ENCODE measurements around the gene TXLNB. TPM values are rescaled to one million over a fixed set of nuclear protein-coding genes. Genes with fewer than 3 reads are reported as not detected.

TXLNB gene
- total RNA-seq, 1 experiment from 2014 or later: 0.22 TPM

DNA sequence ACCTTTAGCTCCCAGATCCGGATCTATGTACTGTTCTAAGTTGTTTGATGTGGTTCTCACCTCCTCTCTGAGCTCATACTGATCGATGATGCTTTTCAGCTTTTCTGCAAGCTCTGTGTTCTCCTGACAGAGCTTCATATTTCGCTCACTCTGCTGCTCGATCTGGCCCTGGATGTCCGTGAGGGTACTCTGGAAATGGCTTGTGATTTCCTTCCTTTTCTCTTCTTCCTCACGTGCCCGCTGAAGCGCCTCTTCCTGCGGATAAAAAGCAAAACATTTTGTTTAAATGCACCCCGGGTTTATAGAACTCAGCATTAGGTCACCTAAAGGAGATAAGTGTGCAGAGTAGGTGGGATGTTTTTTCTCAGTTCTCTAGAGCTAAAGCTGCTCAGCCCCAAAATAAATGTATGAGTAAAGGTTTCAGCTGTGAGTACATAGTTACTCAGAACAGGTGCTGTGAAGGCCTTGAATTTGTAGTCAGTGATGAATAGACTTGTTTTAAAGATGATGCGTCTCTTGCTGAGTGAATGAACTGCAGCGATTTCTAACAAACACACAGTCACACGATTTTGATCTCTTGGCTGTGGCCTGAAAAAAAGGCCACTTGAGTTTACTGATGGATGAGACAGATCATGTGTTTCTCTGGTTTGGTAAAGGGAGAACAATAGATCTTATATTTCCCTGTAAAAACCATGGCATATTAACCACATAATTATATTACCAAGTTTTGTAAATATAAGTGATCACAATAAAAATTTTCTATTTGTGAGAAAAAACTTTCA is 29.1 kb downstream of the TXLNB start:
- Histone ChIP-seq H3K27ac (ENCODE audit: low read length) (peak overlapping the region; percentile 89), H2AFZ (ENCODE audit: low read length) (peak overlapping the region; percentile 63)
- CTCF ChIA-PET: interaction anchor here (0.7 to 1.0 kb wide), 2 partner anchors 33 to 43 kb away, joined by 3 read pairs; no protein-coding TSS in a partner anchor

DNA sequence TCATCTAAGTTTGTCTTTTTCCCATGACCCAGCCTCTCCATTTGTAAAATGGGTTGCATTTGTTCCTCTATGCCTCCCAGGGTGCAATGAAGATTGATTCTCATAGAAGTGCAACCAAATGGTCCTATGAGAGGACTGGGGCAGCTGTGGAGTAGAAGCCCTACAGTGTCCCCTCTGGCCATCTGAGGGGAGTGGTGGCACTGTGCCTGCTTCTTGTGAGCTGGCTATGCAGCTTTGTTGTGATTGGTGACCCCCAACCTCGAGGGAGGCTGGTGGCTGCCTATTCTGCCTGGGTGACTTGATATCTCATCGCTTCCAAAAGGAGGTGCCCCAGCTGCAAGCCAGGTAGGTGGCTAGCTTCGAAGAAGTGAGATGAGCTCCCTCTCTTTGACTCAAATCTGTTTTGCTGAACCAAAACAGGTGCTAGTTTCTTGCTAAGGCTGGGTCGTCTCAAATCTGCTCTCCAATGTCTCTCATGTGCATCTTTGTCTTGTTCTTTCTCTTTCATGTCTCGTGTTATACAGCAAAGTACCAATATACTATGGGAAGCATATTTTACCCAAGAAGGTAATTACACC is 33.9 kb downstream of the TXLNB start:
- no peak overlapping the region for H3K9ac ChIP-seq (ENCODE audit: low read length)
- no peak for ATAC-seq
- no peaks in the 10 kb centered on the region for H3K79me2 ChIP-seq (ENCODE audit: low read length)
- ChIA-PET POLR2A (ENCODE audit: unreplicated experiment) (no interaction called here), CTCF (no interaction called here)
- H2AFZ ChIP-seq (ENCODE audit: low read length): no peak overlapping the region
- H3K27me3 ChIP-seq (ENCODE audit: low read length): no peaks in the 10 kb centered on the region
- H3K4me3 ChIP-seq (ENCODE audit: low read length): no peak overlapping the region
- H3K36me3 ChIP-seq (ENCODE audit: low read depth, low read length): no peaks in the 10 kb centered on the region
- peaks cover 4% of the 10 kb centered on the region for H3F3A ChIP-seq (ENCODE audit: low read length, unreplicated experiment)
- H3K4me1 ChIP-seq (ENCODE audit: insufficient read depth, low read length): peaks cover 8% of the 10 kb centered on the region
- no peaks in the 10 kb centered on the region for H4K20me1 ChIP-seq (ENCODE audit: low read length)
- H3K4me2 ChIP-seq (ENCODE audit: low read length): no peak overlapping the region
- DNase-seq: no peak
- no peaks in the 10 kb centered on the region for H3K9me2 ChIP-seq (replicated peaks; ENCODE audit: low read length)
- TF ChIP-seq, protein P1, sequence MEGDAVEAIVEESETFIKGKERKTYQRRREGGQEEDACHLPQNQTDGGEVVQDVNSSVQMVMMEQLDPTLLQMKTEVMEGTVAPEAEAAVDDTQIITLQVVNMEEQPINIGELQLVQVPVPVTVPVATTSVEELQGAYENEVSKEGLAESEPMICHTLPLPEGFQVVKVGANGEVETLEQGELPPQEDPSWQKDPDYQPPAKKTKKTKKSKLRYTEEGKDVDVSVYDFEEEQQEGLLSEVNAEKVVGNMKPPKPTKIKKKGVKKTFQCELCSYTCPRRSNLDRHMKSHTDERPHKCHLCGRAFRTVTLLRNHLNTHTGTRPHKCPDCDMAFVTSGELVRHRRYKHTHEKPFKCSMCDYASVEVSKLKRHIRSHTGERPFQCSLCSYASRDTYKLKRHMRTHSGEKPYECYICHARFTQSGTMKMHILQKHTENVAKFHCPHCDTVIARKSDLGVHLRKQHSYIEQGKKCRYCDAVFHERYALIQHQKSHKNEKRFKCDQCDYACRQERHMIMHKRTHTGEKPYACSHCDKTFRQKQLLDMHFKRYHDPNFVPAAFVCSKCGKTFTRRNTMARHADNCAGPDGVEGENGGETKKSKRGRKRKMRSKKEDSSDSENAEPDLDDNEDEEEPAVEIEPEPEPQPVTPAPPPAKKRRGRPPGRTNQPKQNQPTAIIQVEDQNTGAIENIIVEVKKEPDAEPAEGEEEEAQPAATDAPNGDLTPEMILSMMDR (conservative IDR thresholded peaks at IDR 0.05; ENCODE audit: low read depth, low read length): no peak
- TF ChIP-seq EZH2phosphoT487 (IDR thresholded peaks at IDR 0.05; ENCODE audit: borderline replicate concordance, low read length) (no peak), EZH2 (IDR thresholded peaks at IDR 0.05; ENCODE audit: low read length, unreplicated experiment) (no peak)
- intact Hi-C loops (cut with micrococcal nuclease): no loop called here
- H3K9me3 ChIP-seq (ENCODE audit: low read length): no peaks in the 10 kb centered on the region
- BruUV-seq (replicated peaks): no TSS peak
- H3K27ac ChIP-seq (ENCODE audit: low read length): no peak overlapping the region

More for the DNA sequence above, 29.1 kb downstream of the TXLNB start:
- Histone ChIP-seq H3F3A (ENCODE audit: low read length, unreplicated experiment) (peaks cover 4% of the 10 kb centered on the region), H3K4me3 (ENCODE audit: low read length) (peak overlapping the region; percentile 52), H3K9me3 (ENCODE audit: low read length) (no peaks in the 10 kb centered on the region), H3K9me2 (replicated peaks; ENCODE audit: low read length) (no peaks in the 10 kb centered on the region), H3K4me2 (ENCODE audit: low read length) (peak overlapping the region; percentile 90), H3K4me1 (ENCODE audit: insufficient read depth, low read length) (peaks cover 41% of the 10 kb centered on the region), H3K79me2 (ENCODE audit: low read length) (no peaks in the 10 kb centered on the region), H3K9ac (ENCODE audit: low read length) (peak overlapping the region; percentile 60), H3K36me3 (ENCODE audit: low read depth, low read length) (no peaks in the 10 kb centered on the region), H4K20me1 (ENCODE audit: low read length) (no peaks in the 10 kb centered on the region), H3K27me3 (ENCODE audit: low read length) (no peaks in the 10 kb centered on the region)
- TF ChIP-seq EZH2phosphoT487 (IDR thresholded peaks at IDR 0.05; ENCODE audit: borderline replicate concordance, low read length) (no peak), EZH2 (IDR thresholded peaks at IDR 0.05; ENCODE audit: low read length, unreplicated experiment) (no peak)
- TF ChIP-seq, protein P1 (conservative IDR thresholded peaks at IDR 0.05; ENCODE audit: low read depth, low read length): no peak
- POLR2A ChIA-PET (ENCODE audit: unreplicated experiment): no interaction called here
- intact Hi-C loops (cut with micrococcal nuclease): no loop called here
- DNase-seq (peak; percentile 82), ATAC-seq (peak; percentile 82)
- no TSS peak for BruUV-seq (replicated peaks)

GRCh38 chr6:139257291-139257690 is 34.5 kb downstream of the TXLNB start:
- peaks cover 4% of the 10 kb centered on the region for H3K4me1 ChIP-seq (ENCODE audit: insufficient read depth, low read length)
- TF ChIP-seq EZH2phosphoT487 (IDR thresholded peaks at IDR 0.05; ENCODE audit: borderline replicate concordance, low read length): no peak
- no peak for TF ChIP-seq EZH2 (IDR thresholded peaks at IDR 0.05; ENCODE audit: low read length, unreplicated experiment)
- ATAC-seq (no peak), DNase-seq (no peak)
- no peak overlapping the region for H3K4me2 ChIP-seq (ENCODE audit: low read length)
- intact Hi-C loops (cut with micrococcal nuclease): no loop called here
- no peaks in the 10 kb centered on the region for H3K36me3 ChIP-seq (ENCODE audit: low read depth, low read length)
- no peaks in the 10 kb centered on the region for H3K9me3 ChIP-seq (ENCODE audit: low read length)
- no peaks in the 10 kb centered on the region for H3K27me3 ChIP-seq (ENCODE audit: low read length)
- POLR2A ChIA-PET (ENCODE audit: unreplicated experiment): no interaction called here
- CTCF ChIA-PET: no interaction called here
- H3K9me2 ChIP-seq (replicated peaks; ENCODE audit: low read length): no peaks in the 10 kb centered on the region
- no peak overlapping the region for H3K27ac ChIP-seq (ENCODE audit: low read length)
- H3K4me3 ChIP-seq (ENCODE audit: low read length): no peak overlapping the region
- H3K79me2 ChIP-seq (ENCODE audit: low read length): no peaks in the 10 kb centered on the region
- no peak overlapping the region for H2AFZ ChIP-seq (ENCODE audit: low read length)
- H3K9ac ChIP-seq (ENCODE audit: low read length): no peak overlapping the region
- no TSS peak for BruUV-seq (replicated peaks)
- H3F3A ChIP-seq (ENCODE audit: low read length, unreplicated experiment): peaks cover 2% of the 10 kb centered on the region
- no peaks in the 10 kb centered on the region for H4K20me1 ChIP-seq (ENCODE audit: low read length)

All from PC-3 (cell line).